ENCODE data around the gene SNHG17. TPM values are rescaled to one million over a fixed set of nuclear protein-coding genes. Genes with fewer than 3 reads are reported as not detected.
"Not testable (repeated sequence)": the region's sequence is repeated elsewhere in the genome, so short reads cannot be mapped to it uniquely, and the experiment has no call there.

SNHG17 gene
- total RNA-seq, 2 experiments from 2014 or later = 92.3 to 123 TPM

DNA sequence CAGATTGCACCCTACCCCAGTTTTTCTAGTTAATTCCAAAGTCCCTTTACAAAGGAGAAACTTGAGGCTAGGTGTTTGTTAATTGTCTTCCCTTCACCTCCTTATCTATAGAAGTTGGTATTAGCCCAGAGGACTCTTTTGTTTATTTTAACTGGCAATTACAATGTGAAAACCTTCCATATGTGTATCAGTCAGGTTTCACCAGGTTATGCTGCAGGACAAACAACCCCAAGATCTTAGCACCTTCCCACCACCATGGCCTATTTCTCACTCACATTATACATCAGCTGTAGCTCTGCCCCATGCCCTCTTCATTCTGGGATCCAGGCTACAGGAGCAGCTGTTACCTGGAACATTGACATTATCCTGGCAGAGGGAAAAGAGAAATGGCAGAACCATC lies 31.1 kb downstream of the SNHG17 start:
- H3K4me3 Mint-ChIP-seq = no peak overlapping the region
- H3K4me1 Mint-ChIP-seq = no peaks in the 10 kb centered on the region
- H3K27ac Mint-ChIP-seq = no peak overlapping the region
- DNase-seq (no peak), ATAC-seq (no peak)
- peaks cover 3% of the 10 kb centered on the region for H3K27me3 Mint-ChIP-seq
- H3K9me3 Mint-ChIP-seq (ENCODE audit: low read depth) = no peaks in the 10 kb centered on the region
- CTCF ChIA-PET = no interaction called here
- peaks cover 22% of the 10 kb centered on the region for H3K36me3 Mint-ChIP-seq

- Mint-ChIP-seq H3K27me3 (peaks cover 3% of the 10 kb centered on the region), H3K9me3 (ENCODE audit: low read depth) (no peaks in the 10 kb centered on the region), H3K27ac (no peak overlapping the region), H3K36me3 (peaks cover 14% of the 10 kb centered on the region), H3K4me3 (no peak overlapping the region), H3K4me1 (no peaks in the 10 kb centered on the region)
- ATAC-seq (no peak), DNase-seq (no peak)
- CTCF ChIA-PET = no interaction called here
Observed at GRCh38 chr20:38402816-38403215, 32.3 kb downstream of the SNHG17 start.

DNA sequence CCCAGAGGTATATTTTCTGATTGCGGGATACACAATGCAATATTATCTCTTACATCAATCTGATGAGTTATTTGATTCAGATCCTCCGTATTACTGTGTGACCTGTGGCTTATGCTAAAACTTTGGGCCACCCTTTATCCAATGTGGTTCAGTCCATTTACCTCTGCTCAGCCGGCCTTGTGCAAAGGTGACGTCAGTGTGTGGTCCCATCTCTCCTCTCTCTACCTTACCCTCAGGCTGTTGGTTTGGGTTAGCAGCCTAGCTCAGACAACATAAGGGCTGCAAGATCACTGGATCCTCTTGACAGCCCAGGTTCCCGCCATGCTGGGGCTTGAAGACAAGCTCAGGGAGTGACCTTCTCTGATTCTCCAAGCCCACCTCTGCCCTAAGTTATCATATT lies 33.0 kb downstream of the SNHG17 start:
- Mint-ChIP-seq H3K27ac (no peak overlapping the region), H3K4me3 (no peak overlapping the region), H3K27me3 (peaks cover 3% of the 10 kb centered on the region), H3K9me3 (ENCODE audit: low read depth) (no peaks in the 10 kb centered on the region), H3K4me1 (no peaks in the 10 kb centered on the region), H3K36me3 (peaks cover 12% of the 10 kb centered on the region)
- ATAC-seq (no peak), DNase-seq (no peak)
- CTCF ChIA-PET = no interaction called here

- ATAC-seq; H3K36me3 Mint-ChIP-seq; H3K4me1 Mint-ChIP-seq; H3K27ac Mint-ChIP-seq; DNase-seq; H3K4me3 Mint-ChIP-seq; H3K9me3 Mint-ChIP-seq (ENCODE audit: low read depth); CTCF ChIA-PET; H3K27me3 Mint-ChIP-seq: not testable (repeated sequence)
Observed at GRCh38 chr20:38395751-38396395, 39.3 kb downstream of the SNHG17 start.

- ATAC-seq (no peak), DNase-seq (no peak)
- CTCF ChIA-PET = no interaction called here
- Mint-ChIP-seq H3K4me3 (no peak overlapping the region), H3K27ac (no peak overlapping the region), H3K36me3 (no peaks in the 10 kb centered on the region), H3K4me1 (no peaks in the 10 kb centered on the region), H3K27me3 (peaks cover 6% of the 10 kb centered on the region), H3K9me3 (ENCODE audit: low read depth) (no peaks in the 10 kb centered on the region)
Observed at GRCh38 chr20:38395165-38395564, 40.0 kb downstream of the SNHG17 start.

- DNase-seq (no peak), ATAC-seq (no peak)
- H3K27me3 Mint-ChIP-seq = peaks cover 5% of the 10 kb centered on the region
- H3K4me1 Mint-ChIP-seq = no peaks in the 10 kb centered on the region
- H3K4me3 Mint-ChIP-seq = no peak overlapping the region
- H3K27ac Mint-ChIP-seq = no peak overlapping the region
- no peaks in the 10 kb centered on the region for H3K36me3 Mint-ChIP-seq
- no peaks in the 10 kb centered on the region for H3K9me3 Mint-ChIP-seq (ENCODE audit: low read depth)
- CTCF ChIA-PET = no interaction called here
Observed at GRCh38 chr20:38393259-38393658, 41.9 kb downstream of the SNHG17 start.

GRCh38 chr20:38392356-38392755 lies 42.8 kb downstream of the SNHG17 start:
- DNase-seq = no peak
- H3K4me3 Mint-ChIP-seq = no peak overlapping the region
- ATAC-seq = no peak
- no peak overlapping the region for H3K27ac Mint-ChIP-seq
- H3K36me3 Mint-ChIP-seq = no peaks in the 10 kb centered on the region
- peaks cover 8% of the 10 kb centered on the region for H3K27me3 Mint-ChIP-seq
- H3K9me3 Mint-ChIP-seq (ENCODE audit: low read depth) = no peaks in the 10 kb centered on the region
- no peaks in the 10 kb centered on the region for H3K4me1 Mint-ChIP-seq
- CTCF ChIA-PET = no interaction called here

GRCh38 chr20:38387953-38388352 lies 47.2 kb downstream of the SNHG17 start:
- CTCF ChIA-PET = interaction anchor here (0.7 to 0.8 kb wide), 2 partner anchors 23 to 109 kb away, joined by 3 read pairs; no protein-coding TSS in a partner anchor
- DNase-seq (no peak), ATAC-seq (no peak)
- Mint-ChIP-seq H3K27me3 (peaks cover 9% of the 10 kb centered on the region), H3K36me3 (no peaks in the 10 kb centered on the region), H3K4me1 (peaks cover 3% of the 10 kb centered on the region), H3K4me3 (no peak overlapping the region), H3K9me3 (ENCODE audit: low read depth) (no peaks in the 10 kb centered on the region), H3K27ac (no peak overlapping the region)

- H3K27ac Mint-ChIP-seq = no peak overlapping the region
- no peaks in the 10 kb centered on the region for H3K36me3 Mint-ChIP-seq
- CTCF ChIA-PET = no interaction called here
- ATAC-seq (no peak), DNase-seq (no peak)
- no peaks in the 10 kb centered on the region for H3K9me3 Mint-ChIP-seq (ENCODE audit: low read depth)
- no peak overlapping the region for H3K4me3 Mint-ChIP-seq
- H3K27me3 Mint-ChIP-seq = peaks cover 14% of the 10 kb centered on the region
- peaks cover 3% of the 10 kb centered on the region for H3K4me1 Mint-ChIP-seq
Observed at GRCh38 chr20:38386851-38387250, 48.3 kb downstream of the SNHG17 start.

GRCh38 chr20:38386004-38386403 lies 49.1 kb downstream of the SNHG17 start:
- H3K9me3 Mint-ChIP-seq (ENCODE audit: low read depth) = no peaks in the 10 kb centered on the region
- CTCF ChIA-PET = interaction anchor here (1.2 kb wide), 1 partner anchor 313 kb away, joined by 3 read pairs; no protein-coding TSS in a partner anchor
- no peaks in the 10 kb centered on the region for H3K36me3 Mint-ChIP-seq
- peaks cover 16% of the 10 kb centered on the region for H3K27me3 Mint-ChIP-seq
- H3K4me3 Mint-ChIP-seq = no peak overlapping the region
- no peak for ATAC-seq
- peaks cover 3% of the 10 kb centered on the region for H3K4me1 Mint-ChIP-seq
- H3K27ac Mint-ChIP-seq = no peak overlapping the region
- DNase-seq = no peak

DNA sequence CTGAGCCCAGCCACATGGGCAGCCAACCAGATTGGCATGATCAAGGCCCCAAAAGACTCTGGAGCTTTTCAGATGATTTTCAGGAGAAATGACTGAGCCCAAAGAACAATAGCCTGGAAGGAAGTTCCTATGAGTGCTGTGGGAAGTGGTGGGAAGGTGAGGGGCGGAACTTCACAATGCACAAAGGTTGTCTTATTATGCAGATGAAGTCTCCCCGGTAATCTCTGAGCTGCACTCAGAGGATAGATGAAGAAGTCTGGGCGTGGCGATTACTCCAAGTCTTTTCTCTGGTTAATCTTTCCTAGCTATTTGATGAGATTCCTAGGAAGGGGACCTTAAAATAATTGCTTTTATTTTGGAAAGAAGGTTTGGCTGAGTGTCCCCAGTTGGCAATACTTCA lies 52.0 kb downstream of the SNHG17 start:
- H3K27me3 Mint-ChIP-seq = peaks cover 16% of the 10 kb centered on the region
- H3K27ac Mint-ChIP-seq = no peak overlapping the region
- CTCF ChIA-PET = no interaction called here

DNA sequence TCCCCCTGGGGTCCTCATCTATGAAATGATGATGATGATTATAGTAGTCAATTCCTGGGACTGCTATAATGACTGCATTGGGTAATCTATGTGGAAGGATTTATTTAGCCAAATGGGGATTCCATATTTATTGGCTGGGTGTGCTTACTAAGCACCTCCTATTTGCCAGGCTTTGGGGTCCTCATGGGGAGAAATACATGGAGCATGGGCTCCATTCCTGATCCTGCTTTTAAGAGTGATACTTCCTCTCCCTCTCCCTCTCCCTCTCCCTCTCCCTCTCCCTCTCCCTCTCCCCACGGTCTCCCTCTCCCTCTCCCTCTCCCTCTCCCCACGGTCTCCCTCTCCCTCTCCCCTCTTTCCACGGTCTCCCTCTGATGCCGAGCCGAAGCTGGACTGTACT lies 57.3 kb downstream of the SNHG17 start:
- H3K4me1 Mint-ChIP-seq; H3K27ac Mint-ChIP-seq; H3K9me3 Mint-ChIP-seq (ENCODE audit: low read depth); H3K4me3 Mint-ChIP-seq; CTCF ChIA-PET; H3K36me3 Mint-ChIP-seq; ATAC-seq; H3K27me3 Mint-ChIP-seq; DNase-seq: not testable (repeated sequence)

More for the DNA sequence above, 52.0 kb downstream of the SNHG17 start:
- H3K4me3 Mint-ChIP-seq = no peak overlapping the region
- peaks cover 3% of the 10 kb centered on the region for H3K4me1 Mint-ChIP-seq
- no peaks in the 10 kb centered on the region for H3K36me3 Mint-ChIP-seq
- no peak for DNase-seq
- H3K9me3 Mint-ChIP-seq (ENCODE audit: low read depth) = no peaks in the 10 kb centered on the region
- no peak for ATAC-seq

- Mint-ChIP-seq H3K27me3 (peaks cover 5% of the 10 kb centered on the region), H3K4me1 (no peaks in the 10 kb centered on the region), H3K36me3 (no peaks in the 10 kb centered on the region), H3K9me3 (ENCODE audit: low read depth) (no peaks in the 10 kb centered on the region), H3K4me3 (no peak overlapping the region), H3K27ac (no peak overlapping the region)
- DNase-seq (no peak), ATAC-seq (no peak)
- CTCF ChIA-PET = no interaction called here
Observed at GRCh38 chr20:38377039-38377685, 58.0 kb downstream of the SNHG17 start.

DNA sequence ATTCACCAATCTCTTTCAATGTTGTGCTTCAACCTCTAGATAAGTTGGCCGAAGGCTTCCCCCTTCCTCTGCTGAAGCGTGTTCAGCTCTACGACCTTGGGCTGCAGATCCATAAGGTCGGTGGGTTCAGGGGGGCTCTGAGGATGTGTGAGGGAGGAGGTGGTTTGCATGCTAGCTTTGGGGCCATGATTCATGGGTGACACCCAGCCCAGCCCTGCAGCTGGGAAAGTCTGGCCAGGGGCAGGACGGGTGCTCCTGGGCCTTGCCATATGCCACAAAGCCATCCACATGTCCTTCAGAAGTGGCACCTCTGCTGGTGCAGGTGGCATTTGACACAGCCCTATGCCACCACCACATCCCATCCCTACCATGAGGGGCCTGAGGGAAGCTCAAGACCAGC lies 61.2 kb downstream of the SNHG17 start:
- H3K9me3 Mint-ChIP-seq (ENCODE audit: low read depth) = no peaks in the 10 kb centered on the region
- CTCF ChIA-PET = no interaction called here
- H3K36me3 Mint-ChIP-seq = no peaks in the 10 kb centered on the region
- no peak for DNase-seq
- H3K4me3 Mint-ChIP-seq = no peak overlapping the region
- no peak for ATAC-seq
- peaks cover 12% of the 10 kb centered on the region for H3K27me3 Mint-ChIP-seq
- H3K4me1 Mint-ChIP-seq = no peaks in the 10 kb centered on the region
- H3K27ac Mint-ChIP-seq = no peak overlapping the region
